Measurements from ENCODE around the gene ZNRF3.

DNA sequence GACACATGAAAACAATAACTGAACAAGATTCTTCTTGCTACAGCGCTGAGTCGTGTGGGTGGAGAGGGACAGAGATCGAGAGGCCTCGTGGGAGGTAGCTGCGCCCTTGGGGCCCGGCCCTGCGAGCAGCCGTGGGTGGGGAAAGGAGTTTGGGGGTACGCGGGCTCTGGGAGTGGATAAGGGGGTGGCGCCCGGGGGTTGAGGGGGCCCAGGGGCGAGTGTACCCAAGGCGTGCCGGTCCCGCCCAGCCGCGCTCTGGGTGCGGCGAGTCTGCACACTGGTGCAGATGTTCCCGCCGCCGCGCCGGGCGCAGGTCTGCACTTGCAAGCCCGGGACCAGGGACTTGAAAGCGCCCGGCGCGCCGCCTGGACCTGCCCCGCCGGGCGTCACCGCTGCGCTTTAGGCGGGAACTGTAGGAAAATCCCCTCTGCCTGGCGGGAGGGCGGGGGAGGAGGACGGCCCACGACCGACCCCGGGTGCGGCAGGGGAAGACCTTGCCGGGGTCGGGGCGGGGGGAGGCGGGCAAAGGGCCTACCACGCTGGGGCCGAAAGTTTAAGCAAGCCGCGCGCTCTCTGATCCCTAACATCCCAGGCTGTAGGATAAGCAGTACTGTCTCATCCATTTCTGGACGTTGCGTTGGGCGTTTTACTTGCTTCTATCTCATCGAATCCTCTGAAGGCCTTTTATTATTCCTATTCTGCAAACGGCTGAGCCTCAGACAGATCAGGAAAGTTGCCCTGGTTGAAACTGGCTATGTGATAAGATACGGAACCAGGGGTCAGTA lies 188.1 kb downstream of the ZNRF3 start:
- TF ChIP-seq POLR2A (IDR thresholded peaks at IDR 0.05) (no peak), CTCF (IDR thresholded peaks at IDR 0.05) (no peak), POLR2AphosphoS5 (IDR thresholded peaks at IDR 0.05) (no peak)

Data from upper lobe of left lung (tissue), 4 donors.